ENCODE measurements around the gene TRANK1.
"Not testable (repeated sequence)": the region's sequence is repeated elsewhere in the genome, so short reads cannot be mapped to it uniquely, and the experiment has no call there.

The TRANK1 gene

DNA sequence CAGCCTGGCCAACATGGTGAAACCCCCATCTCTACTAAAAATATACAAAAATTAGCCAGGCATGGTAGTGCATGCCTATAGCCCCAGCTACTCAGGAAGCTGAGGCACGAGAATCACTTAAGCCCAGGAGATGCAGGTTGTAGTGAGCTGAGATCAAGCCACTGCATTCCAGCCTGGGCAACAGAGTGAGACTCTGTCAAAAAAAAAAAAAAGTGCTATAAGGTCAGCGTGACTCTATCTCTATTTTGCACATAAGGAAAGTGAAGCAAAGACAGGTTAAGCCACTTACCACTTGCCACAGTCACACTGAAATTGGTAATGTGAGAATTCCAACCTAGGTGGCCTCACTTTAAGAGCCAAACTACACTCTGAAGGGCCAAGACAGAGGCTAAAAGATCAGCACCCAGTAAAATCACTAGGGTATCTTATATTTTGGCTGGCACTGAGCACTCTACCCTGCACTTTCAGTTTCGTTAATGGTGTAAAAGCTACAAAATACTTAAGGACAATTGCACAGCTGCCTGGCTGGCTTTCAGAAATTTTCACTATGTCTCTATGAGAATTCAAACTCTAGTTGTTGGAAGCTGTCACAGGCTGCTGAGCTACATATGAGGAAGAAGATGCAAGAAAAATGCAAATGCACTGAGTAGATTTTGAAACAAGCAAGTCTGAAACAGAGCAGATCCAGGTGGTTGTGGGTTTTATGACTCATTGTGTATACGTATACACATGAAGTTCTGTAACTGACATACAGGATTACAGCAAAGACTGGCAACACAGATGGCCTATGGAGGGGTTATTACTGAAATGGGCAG is 32.7 kb downstream of the TRANK1 start:
- DNase-seq, result peak; percentile 83

DNA sequence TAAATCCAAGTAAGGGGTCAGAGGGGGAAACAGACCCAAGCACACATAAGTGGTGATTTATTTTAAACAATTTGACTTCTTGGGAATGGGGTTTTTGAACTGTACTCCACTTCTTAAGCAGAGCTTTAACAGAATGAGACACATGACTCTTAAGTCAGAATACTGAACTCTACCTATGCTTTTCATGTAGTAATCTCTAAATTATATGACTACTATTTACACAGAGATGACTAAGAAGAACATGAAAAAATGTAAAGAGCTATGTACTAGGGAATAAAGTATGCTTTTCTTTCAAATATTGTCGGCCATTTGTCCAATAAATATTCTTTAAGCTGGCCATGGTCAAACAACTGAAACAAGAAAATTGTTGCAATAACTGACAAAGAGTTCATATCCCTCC is 35.2 kb downstream of the TRANK1 start:
- DNase-seq, result no peak

DNA sequence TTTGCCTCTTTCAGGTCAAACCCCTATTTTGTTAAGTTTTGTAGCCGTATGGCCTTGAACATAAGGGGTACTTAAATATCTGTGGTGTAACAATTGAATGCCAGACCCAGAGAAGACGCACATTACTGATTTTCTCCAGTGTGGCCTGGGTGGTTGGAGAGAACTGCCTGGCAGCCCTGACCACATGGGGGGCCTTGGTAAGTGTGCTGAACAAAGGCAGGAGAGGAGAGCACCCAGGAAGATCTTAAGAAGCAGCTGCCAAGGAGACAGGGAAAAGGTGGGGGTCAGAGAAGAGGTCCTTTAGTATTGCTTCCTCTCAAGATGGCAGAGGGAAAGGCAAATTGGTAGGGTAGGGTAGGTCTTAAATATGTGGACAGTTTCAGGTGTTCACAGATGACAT is 35.7 kb downstream of the TRANK1 start:
- no peak for DNase-seq

DNA sequence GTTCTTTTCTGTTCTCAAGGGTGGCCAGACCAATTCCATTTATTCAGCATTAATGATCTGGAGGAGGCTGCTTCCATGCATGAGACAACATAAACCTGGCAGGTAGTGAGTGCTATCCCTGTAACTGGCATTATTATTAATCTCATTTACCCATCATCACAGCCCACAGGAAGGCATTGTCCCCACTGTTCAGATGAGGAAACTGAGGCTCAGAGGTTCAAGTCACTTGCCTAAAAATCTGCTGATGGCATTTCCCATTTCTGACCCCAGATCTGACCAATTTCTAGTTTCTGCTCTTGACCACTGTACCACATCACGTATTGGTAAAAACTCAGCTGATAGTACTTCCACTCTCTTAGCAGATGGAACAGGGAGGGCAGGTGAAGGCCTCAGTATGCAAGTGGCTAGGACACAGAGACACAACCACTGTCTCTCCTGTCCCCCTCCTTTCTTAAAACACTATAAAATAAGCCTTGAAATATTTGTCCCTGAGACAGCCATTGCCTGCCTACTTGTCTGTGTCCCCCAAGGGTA is 36.1 kb downstream of the TRANK1 start:
- DNase-seq, result no peak

DNA sequence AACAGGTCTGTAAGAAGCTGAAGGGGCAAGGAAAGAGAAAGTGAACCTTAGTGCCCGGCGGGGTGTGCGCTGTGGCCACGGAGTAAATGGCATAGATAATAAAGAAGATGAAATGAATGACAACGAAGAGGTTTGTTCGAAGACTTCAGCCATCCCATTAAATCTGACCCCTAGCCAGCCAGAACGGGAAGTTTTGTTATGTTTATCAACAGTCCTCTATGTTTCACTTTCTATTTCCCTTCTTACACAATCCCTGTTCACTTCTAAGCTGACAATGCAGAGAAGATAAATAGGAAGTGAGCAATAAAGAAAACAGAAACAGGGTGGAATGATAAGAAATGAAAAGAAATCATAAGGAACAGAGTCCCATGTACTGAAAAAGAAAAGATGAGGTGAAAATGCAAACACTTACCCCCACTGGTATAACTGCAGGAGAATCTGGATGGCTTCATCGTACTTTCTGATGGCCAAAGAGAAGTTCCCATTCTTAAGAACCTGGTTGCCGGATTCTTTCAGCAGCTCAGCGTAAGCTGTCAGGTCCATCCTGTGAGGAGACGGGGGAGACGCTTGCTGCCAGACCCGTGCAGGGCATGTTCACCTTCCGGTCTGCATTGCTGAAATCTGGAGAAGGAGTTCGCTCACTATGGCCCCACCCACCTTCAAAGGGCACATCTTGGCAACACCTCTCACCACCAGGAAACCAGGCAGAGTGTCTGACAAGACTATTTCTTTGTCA is 36.8 kb downstream of the TRANK1 start:
- DNase-seq, result peak; percentile 80

DNA sequence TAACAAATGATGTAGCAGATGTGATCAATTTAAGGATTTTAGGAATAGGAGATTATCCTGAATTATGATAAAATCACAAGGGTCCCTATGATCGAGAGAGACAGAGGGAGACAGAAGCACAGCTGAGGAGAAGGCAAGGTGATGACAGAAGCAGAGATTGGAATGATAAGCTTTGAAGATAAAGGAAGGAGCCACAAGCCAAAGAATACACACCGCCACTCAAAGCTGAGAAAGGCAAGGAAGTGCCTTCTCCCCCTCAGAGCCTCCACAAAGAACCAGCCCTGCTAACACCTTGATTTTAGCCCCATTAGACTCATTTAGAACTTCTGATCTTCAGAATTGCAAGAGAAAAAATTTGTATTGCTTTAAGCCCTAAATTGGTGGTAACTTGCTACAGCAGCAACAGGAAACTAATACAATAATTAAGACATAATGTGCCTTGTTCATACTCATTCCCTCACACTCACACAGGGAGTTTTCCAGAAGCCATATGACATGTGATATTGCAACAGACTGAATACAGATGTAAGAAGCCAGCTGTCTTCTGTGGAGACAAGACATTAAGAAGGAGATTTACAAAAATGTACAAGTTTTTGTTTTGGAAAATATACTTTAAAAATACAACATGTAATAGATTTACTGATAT is 38.2 kb downstream of the TRANK1 start:
- peak; percentile 36 for DNase-seq

DNA sequence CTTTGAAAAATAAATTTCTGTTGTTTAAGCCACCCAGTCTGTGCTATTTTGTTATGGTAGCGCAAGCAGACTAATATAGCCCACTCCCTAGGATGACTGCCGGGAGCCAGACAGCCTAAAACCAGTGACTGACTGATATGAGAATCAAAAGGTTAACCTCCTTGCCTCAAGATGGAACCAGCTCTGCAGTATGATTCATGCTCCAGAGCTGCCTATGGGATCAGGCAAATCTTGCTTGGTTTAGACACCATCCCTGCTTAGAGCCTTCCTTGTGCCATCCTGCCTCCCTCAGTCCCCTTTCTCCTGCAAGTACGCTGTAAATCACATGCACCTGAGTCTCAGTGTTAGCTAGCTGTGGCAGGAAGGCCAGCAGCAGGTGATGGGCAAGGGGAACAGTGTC is 39.3 kb downstream of the TRANK1 start:
- DNase-seq, result no peak

DNA sequence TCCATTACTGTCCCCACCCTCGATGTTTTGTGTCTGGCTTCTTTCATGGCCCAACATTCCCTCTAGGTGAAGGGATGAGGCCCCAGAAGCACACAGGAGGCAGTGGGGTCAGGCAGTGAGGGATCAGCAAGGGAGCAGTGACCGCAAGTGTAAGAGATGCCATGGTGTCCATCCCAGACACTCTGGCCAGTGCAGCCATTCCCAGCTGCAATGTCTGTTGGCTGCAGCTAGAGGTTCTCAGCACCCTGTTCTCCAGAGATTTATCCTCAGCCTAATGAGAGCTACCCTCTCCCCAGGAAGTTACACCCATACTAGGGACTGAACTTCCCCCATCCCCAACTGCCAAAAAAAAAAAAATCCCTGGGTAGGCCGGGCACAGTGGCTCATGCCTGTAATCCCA is 40.2 kb downstream of the TRANK1 start:
- no peak for DNase-seq

DNA sequence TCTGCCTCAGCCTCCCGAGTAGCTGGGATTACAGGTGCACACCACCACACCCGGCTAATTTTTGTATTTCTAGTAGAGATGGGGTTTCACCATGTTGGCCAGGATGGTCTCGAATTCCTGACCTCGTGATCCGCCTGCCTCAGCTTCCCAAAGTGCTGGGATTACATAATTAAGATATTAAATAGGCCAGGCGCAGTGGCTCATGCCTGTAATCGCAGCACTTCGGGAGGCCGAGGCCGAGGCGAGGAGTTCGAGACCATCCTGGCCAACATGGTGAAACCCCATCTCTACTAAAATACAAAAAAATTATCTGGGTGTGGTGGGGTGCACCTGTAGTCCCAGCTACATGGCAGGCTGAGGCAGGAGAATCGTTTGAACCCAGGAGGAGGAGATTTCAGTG is 40.8 kb downstream of the TRANK1 start:
- not testable (repeated sequence) for DNase-seq

DNA sequence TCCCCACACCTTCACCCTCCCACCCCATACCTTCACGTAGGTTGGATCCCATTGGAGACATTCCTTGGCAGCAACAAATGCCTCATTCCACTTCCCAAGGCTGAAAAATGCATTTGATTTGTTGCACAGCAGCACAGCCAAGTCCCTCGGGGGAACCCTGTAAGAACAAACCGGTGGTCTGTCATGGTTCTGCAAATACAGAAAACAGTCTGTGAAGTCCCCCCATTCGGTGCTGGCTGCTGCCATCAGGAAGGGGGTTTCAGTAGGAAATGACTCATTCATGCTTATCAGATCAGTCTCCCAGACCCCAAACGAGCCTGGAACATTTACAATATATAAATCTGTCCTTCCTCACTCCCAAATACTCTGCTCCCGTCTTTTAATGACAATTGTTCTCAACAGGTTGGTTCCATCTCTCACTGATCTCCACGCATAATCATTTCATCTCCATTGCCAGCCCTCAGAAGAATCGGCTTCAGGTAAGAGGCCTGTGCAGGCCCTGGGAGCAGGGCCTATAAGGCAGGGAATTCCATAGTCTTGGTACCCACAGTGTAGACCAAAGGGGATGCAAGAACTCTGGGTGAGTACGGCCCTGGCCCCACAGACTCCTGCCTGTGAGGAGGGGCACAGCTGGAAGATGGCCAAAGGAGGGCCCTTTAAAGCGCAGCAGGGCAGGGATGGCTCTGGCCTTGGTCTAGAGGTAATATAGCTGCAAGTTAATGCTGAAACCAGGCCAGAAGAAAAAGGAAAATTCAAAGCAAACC is 41.6 kb downstream of the TRANK1 start:
- DNase-seq, result no peak

DNA sequence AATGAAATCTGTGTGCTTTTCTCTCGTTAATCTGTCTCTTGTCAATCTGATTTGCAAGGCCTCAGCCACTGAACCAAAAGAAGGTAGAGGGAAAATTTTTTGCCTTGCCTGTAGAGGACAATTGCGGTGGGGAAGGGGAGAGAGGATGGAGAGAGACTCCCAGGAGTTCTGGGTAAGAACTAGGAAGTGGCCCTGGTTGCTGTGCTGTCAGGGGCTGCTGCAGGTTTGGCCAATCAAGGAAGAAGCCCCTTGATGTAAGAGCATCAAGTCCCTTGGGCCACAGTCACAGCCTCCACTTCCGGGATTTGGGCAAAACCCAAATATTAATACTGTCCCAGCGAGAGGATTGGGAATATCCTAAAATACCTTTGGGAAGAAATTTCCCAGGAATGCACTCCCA is 43.3 kb downstream of the TRANK1 start:
- no peak for DNase-seq

DNA sequence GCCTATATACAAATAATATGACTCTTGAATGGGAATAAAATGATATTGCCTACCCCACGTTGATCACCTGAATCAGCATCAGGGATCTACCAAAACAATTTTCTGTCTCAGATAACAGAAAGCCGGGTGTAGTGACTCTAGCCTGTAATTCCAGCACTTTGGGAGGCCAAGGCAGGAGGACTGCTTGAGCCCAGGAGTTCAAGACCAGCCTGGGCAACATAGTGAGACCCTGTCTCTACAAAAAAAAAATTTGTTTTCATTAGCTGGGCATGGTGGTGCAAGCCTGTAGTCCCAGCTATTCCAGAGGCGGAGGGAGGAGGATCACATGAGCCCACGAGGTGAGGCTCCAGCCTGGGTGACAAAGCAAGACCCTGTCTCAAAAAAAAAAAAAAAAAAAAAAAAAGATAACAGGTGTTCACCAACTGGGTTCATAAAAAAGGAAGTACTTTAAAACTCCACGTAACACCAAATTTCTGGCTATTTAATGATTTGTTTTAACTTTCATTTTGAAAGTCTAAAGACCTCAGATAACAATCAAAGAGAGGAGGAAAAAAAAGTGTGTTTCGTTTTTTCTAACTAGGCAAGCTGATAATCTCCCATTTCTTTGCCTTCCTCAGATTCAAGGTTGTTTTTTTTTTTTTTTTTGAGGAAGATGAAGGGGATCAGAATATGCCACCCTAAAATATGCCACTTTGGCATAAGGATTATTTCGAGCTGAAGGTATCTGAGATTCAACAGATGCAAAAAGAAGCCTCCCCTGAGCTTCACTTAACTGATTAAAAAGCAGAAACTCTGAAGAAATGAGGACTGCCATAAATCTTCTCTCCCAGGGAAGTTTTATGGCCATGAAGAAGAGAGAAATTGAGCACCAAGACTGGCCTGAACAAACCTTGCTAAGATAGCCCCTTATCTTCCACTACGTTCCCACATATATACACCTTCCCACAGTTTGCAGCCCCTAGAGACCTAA is 44.1 kb downstream of the TRANK1 start:
- peak; percentile 25 for DNase-seq

DNA sequence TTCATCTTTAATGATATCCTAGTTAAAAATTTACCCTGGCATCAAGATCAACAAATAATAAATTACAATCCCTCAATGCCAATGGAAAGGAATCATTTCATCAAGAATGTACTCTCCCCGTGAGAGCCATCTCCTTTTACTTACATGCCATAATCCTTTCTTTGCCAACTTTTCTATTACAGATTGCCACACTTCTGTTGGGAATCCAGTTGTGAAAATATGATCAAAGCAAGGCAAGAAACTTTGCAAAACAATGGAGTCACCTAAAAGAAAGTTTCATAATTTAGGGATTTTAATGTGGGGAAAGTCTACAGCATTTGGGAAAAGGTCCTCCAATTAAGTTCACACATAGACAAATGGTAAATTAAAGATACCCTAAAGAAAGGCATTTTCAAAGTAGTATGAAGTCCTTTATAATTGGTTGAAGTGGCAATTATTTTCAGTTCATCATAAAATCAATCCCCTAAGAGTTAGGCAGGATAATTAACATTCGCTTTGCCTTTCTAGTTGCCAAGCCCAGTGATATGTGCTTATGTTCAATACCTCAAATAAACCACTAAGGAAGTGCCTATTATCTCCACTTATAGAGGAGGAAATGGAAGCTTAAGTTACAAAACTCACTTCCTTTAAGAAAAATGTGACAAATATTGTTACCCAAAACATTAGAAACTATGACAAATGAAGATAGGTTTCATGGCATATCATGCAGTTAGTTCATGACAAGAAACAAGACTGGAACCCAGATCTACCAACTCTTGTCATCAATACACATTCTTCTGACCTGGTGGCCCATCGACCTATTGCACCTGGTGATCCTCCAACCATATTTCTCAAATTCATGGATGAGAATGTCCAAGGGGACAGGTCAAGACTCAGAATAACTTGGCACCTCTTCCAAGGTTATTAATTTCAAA is 49.1 kb downstream of the TRANK1 start:
- DNase-seq, result peak; percentile 34

DNA sequence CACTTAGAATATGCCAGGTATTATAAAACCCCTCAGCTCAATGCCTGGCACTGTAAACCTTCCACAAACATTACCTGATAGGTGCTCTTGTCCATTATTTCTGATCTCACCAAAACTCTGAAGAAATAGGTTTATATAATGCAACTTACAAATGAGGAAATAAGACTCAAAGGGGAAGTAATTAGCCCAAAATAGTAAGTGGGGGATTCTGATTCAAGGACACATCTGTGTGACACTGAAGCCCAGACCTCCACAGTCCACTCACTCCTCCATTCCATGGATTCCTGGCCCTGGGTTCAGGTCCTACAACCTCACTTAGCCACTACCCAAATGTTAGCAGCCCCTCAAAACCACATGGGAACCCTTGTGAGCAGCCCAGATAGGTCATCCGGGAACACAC is 49.9 kb downstream of the TRANK1 start:
- no peak for DNase-seq

DNA sequence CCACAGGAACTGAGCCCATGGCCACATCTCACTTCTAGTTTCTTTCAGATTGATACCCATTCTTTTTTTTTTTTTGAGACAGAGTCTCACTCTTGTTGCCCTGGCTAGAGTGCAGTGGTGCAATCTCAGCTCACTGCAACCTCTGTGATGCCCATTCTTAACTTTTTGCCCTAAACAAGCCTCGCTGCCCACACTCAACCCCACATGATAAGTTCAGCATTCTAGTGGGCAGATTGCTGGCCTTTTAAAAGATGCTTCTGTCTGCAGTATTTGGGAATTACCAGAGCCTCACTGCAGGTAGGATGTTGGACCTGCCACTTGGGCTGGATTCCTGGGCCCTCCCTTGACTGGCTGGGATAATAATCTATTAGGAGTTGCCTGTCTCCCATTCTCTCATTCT is 51.0 kb downstream of the TRANK1 start:
- DNase-seq, result no peak

DNA sequence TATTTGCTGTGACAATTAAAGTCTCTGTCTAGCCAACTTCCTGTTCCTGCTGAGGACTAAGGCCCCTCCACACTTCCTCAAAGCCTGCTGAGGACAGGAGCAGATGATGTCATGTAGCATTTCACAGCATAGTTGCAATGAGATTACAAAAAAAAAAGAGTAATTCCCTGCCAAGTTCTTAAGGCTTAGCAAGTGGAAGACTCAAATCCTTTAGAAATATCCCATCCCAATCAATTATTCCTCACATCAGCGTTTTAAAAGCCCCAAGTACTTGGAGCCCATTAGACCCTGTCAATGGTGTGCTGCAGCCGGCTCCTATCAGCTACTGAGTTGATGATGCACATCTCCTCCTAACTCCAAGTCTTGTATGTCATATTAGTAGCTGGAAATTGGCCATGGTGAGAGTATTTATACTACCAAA is 51.7 kb downstream of the TRANK1 start:
- DNase-seq, result peak; percentile 80

DNA sequence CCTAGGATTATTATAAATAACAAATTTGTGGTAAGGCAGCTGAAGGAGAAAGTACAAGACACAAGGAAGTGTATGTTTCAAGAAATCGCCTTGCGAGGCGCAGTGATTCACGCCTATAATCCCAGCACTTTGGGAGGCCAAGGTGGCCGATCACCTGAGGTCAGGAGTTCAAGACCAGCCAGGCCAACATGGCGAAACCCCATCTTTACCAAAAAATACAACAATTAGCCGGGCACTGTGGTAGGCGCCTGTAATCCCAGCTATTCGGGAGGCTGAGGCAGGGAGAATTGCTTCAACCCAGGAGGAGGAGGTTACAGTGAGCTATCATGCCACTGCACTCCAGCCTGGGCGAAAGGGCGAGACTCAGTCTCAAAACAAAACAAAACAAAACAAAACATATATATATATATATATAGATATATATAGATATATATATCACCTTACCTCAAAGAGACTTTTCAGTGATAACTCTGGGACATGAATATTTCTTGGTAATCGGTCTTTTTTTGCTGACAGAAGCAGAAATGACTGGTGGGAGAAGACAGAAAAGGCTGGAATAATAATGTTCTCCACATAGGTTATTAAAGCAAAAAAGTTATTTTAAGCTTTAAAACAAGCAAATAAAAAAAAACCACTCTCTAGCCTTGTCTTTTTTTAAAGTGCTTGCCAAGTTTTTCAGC is 52.3 kb downstream of the TRANK1 start:
- DNase-seq, result no peak

DNA sequence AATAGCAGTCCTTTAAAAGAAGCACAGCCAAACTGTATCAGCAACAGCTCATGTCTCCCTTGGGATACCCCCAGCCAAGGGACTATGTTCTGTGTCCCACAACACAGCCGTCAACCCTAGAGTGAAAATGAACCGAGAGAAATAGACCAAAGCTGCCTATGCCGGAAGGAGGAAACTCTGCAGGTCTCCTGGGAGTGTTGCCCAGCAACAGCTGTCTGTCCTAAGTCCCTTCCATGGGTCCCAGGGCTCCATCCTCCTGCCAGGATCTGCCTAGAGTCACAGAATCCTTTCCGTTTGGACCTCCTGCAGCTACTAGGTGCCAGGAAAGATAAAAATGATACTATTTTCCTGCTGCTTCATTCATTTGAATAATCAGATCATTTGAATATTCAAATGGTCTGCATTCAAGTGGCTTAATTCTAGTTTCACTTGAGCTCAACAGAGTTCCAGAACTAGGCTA is 53.1 kb downstream of the TRANK1 start:
- DNase-seq, result no peak

DNA sequence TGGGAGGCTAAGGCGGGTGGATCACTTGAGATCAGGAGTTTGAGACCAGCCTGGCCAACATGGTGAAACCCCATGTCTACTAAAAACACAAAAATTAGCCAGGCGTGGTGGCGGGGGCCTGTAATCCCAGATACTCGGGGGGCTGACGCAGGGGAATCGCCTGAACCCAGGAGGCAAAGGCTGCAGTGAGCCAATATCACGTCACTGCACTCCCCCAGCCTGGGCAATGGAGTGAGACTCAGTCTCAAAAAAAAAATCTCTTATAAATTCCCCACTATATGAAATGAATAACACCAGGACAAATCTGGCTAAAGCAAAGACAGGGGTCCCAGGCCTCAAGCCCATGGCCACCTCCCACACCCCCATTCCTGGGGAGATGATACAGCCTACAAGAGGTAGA is 53.8 kb downstream of the TRANK1 start:
- not testable (repeated sequence) for DNase-seq

DNA sequence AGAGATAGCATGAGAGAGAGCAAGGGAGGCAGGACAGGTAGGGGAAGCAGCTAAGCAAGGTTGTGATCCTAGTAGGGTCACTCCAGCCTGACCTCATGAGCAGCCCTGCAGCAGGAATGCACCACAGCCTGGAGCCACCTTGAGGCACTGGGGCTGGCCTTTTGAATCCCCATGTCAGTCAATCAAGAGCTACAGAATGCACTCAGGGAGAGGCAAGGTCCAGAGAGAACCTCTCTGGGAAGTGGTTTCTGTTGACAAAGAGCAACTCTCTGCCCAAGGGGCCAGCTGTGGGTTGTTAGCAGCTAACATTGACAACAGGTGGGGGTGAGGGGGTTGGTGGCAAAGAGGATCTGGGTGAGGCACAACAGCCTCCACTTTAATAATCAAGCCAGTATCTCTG is 54.6 kb downstream of the TRANK1 start:
- DNase-seq, result no peak
